SIG-M5 treated with dmso at 0.1 percent for 504 hours (cell line): ENCODE measurements around the gene ANKS1B.
"Not testable (repeated sequence)": the region's sequence is repeated elsewhere in the genome, so short reads cannot be mapped to it uniquely, and the experiment has no call there.

Source experiments
- DNase-seq: peaks from one replicate; lab custom pipeline; 2025; ENCODE audit not compliant: unreplicated experiment; lab: John Stamatoyannopoulos, UW

Gene ANKS1B

DNA sequence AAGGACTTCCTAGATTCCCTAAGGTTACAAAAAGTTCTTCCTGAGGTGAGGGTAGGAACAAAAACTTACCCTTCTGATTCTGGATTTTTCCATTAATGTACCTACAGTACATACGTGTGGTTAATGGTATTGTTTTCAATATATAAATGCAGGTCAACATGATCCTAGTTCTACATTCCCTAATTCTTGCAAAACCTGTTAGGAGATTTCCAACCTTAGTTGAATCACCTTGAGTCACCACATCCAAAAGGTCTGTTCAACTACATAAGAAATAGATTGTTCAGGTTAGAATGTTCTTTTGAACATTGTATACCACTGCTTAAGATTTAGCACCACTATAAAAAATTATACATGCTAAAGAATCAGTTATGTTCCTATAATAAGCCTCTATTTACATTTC is 218.3 kb downstream of the ANKS1B start:
- DNase-seq, result no peak

- no peak for DNase-seq
Measured at GRCh38 chr12:99765469-99766114, 219.1 kb downstream of the ANKS1B start.

DNA sequence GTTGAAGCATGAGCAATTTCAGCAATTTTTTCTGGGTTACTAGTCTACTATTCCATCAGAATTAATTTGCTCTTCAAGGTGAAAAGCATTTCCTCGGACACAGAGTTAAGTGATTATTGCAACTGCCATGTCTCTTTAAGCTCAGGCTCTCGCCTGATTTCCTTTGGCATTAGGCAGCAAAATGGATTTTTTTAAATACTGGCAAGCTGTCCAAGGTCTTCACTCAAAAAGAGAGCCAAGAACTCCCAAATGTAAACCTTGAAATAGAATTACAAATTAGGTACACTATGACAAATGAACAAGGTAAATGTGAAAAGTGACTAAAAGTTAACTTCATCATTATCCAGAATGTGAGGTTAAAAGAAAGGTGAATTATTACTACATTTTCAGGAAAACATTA is 225.3 kb downstream of the ANKS1B start:
- no peak for DNase-seq

- DNase-seq, result no peak
Measured at GRCh38 chr12:99758997-99759396, 225.7 kb downstream of the ANKS1B start.

DNA sequence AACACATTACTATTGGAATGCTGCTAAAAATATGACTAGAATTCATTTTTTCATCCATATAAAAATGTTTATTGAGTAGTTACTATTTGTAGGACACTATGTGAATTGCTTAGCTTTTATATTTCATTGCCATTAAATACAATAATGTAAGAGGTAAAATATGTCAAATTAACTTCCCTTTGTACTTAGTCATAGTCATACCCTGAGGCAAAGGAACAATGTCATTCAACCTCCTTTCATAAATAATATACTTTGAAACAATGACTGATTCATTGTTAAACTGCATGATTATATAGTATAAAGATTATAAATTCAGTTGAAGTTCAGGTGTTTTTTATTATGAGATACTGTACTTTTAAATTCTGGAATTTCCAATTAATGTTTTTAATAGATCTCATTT is 232.0 kb downstream of the ANKS1B start:
- no peak for DNase-seq

GRCh38 chr12:99746538-99746937 is 238.2 kb downstream of the ANKS1B start:
- no peak for DNase-seq

- no peak for DNase-seq
Measured at GRCh38 chr12:99745895-99746294, 238.8 kb downstream of the ANKS1B start.

GRCh38 chr12:99745121-99745520 is 239.6 kb downstream of the ANKS1B start:
- DNase-seq, result no peak

DNA sequence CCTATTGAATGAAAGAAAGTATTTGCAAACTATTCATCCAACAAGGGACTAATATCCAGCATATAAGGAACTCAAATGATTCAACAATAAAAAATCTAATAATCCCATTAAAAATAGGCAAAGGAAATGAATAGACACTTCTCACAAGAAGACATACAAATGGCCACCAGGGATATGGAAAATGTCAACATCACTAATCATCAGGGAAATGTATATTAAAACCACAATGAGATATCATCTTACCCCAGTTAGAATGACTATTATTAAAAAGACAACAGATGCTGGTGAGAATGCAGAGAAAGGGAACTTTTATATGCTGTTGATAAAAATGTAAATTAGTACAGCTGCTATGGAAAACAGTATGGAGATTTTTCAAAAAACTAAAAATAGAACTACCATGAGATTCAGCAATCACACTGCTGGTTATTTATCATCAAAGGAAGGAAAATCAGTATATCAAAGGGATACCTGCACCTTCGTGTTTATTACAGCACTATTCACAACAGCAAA is 247.9 kb downstream of the ANKS1B start:
- no peak for DNase-seq

DNA sequence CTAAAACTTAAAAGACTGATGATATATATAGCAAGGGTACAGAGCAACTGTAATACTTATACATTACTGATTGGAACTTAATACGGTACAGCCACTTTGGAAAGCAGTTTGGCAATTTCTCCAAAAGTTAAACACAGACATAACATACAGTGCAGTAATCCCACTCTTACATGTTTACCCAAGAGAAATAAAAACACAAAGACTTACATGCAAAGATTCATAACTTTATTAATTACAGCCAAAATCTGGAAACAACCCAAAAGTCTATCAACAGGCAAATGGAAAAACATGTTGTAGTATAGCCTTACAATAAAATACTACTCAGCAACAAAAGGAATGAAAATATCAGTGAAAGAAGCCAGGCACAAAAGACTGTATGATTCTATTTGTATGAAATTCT is 252.6 kb downstream of the ANKS1B start:
- DNase-seq, result no peak

DNA sequence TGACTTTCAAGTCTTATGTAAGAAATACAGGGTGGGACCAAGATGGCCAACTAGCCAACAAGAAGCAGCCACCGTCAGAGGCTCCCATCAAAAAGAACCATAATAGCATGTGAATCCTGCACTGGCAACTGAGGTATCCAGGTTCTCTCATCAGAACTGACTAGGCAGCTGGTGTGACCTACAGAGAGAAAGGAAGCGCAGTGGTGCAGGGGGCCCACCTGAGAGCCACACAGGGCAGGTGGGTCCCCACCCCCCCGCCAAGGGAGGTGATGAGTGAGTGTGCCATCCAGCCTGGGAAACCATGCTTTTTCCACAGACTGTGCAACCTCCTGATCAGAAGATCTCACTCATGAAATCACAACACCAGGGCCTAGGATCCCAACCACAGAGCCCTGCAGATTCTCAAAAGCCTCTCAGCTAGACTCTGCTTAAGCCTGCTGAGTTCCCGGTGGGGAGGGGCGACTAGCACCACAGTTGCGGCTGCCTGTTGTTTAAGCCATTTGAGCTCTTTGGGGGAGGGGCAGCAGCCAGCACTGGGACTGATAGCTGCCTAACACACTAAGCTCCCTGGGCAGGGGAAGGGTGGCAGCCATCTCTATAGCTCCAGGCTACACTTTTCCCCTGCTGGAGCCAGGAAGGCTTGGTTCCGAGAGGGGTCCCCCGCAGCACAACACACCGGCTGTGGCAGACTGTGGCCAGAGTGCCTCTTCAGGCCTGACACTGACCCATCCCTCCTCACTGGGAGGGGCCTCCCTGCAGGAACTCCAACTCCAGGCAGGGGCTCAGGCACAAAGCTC is 261.8 kb downstream of the ANKS1B start:
- no peak for DNase-seq

- no peak for DNase-seq
Measured at GRCh38 chr12:99721715-99722275, 262.9 kb downstream of the ANKS1B start.

GRCh38 chr12:99720083-99720465 is 264.7 kb downstream of the ANKS1B start:
- DNase-seq, result not testable (repeated sequence)

DNA sequence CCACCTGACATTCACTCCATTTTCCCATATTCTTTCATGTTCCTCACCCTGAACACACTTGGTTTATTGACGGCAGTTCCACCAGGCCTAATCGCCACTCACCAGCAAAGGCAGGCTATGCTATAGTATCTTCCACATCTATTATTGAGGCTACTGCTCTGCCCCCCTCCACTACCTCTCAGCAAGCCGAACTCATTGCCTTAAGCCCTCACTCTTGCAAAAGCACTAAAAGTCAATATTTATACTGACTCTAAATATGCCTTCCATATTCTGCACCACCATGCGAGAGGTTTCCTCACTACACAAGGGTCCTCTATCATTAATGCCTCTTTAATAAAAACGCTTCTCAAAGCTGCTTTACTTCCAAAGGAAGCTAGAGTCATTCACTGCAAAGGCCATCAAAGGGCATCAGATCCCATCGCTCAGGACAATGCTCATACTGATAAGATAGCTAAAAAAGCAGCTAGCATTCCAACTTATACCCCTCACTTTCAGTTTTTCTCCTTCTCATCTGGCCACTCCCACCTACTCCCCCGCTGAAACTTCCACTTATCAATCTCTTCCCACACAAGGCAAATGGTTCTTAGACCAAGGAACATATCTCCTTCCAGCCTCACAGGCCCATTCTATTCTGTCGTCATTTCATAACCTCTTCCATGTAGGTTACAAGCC is 265.2 kb downstream of the ANKS1B start:
- not testable (repeated sequence) for DNase-seq

GRCh38 chr12:99715841-99716510 is 268.8 kb downstream of the ANKS1B start:
- not testable (repeated sequence) for DNase-seq

DNA sequence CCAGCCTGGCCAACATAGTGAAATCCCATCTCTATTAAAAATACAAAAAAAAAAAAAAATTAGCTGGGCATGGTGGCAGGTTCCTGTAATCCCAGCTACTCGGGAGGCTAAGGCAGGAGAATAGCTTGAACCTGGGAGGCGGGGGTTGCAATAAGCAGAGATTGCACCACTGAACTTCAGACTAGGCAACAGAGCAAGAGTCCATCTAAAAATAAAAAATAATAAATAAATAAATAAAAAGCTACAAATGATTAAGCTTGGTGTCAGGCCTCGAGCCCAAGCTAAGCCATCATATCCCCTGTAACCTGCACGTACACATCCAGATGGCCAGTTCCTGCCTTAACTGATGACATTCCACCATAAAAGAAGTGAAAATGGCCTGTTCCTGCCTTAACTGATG is 269.8 kb downstream of the ANKS1B start:
- DNase-seq, result not testable (repeated sequence)

DNA sequence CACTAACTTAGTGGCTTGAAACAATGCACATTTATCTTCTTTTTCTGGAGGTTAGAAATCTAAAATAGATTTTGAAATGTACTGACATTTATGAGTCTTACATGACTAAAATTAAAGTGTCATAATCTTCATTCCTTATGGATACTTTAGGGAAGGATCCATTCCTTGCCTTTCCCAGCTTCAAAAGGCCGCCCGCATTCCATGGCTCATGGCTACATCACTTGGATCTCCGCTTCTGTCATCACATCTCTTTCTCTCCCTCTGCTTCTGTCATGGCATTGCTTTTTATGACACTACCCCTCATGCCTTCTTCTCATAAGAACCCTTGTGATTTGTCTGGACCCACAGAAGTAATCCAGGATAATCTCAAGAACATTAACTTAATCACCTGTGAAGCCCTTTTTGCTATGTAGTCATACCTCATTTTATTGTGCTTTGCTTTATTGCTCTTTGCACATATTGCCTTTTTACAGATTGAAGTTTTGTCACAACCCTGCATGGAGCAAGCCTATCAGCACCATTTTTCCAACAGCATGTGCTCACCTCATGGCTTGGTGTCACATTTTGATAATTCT is 270.7 kb downstream of the ANKS1B start:
- DNase-seq, result no peak

- no peak for DNase-seq
Measured at GRCh38 chr12:99712281-99712680, 272.5 kb downstream of the ANKS1B start.

GRCh38 chr12:99711246-99711645 is 273.5 kb downstream of the ANKS1B start:
- no peak for DNase-seq

- no peak for DNase-seq
Measured at GRCh38 chr12:99709619-99710018, 275.1 kb downstream of the ANKS1B start.

- DNase-seq, result no peak
Measured at GRCh38 chr12:99709116-99709515, 275.6 kb downstream of the ANKS1B start.
